Measurements from ENCODE around the gene DZIP1. TPM values are rescaled to one million over a fixed set of nuclear protein-coding genes. Genes with fewer than 3 reads are reported as not detected.

The DZIP1 gene
- total and polyA plus RNA-seq, 10 of the 15 experiments (the other 5 are each of a cell fraction or from before 2014, with no cell fraction given), result 0.01 to 1.9 (median 0.55) TPM

- peaks cover 0 to 3% of the 10 kb centered on the region in 2 experiments; a peak in 1 of 4 replicates for H3K36me3 ChIP-seq (ENCODE audit: control insufficient read depth in 2 of 2, insufficient read depth in 2 of 2, low read length in 1 of 2)
- POLR2A ChIA-PET, result interaction anchor here (0.6 kb wide), 1 partner anchor 13 kb away, joined by 4 read pairs; no protein-coding TSS in a partner anchor
Measured at GRCh38 chr13:95684418-95684817, 39.9 kb upstream of the DZIP1 start.

More at GRCh38 chr13:95684418-95684817, 39.9 kb upstream of the DZIP1 start:
- H3K4me1 ChIP-seq (ENCODE audit: control insufficient read depth, insufficient read depth, low read length), result peaks cover 4% of the 10 kb centered on the region; the same call in 1 of the 2 replicates
- DNase-seq (ENCODE audit: low read depth, low spot score) (no peak), ATAC-seq (no peak), FAIRE-seq (no peak)
- H3K27me3 ChIP-seq (replicated peaks in 1 of 2; ENCODE audit: control insufficient read depth in 2 of 2, insufficient read depth in 2 of 2, low read length in 1 of 2), result no peaks in the 10 kb centered on the region
- in situ Hi-C loops (cut with MboI), result loop anchor here (25.0 kb wide), 1 partner anchor 1753 kb away; the partner anchor contains the start of gene RAP2A
- no peaks in the 10 kb centered on the region for H4K20me1 ChIP-seq (ENCODE audit: control insufficient read depth, insufficient read depth)
- 84% methylated on average over 2 of the region's 2 CpGs for WGBS (ENCODE audit: insufficient coverage, insufficient replicate concordance, low lambda C conversion rate, missing lambda C conversion rate)
- no peak for TF ChIP-seq SUZ12 (IDR thresholded peaks at IDR 0.05; ENCODE audit: unreplicated experiment)
- TF ChIP-seq, protein P1, sequence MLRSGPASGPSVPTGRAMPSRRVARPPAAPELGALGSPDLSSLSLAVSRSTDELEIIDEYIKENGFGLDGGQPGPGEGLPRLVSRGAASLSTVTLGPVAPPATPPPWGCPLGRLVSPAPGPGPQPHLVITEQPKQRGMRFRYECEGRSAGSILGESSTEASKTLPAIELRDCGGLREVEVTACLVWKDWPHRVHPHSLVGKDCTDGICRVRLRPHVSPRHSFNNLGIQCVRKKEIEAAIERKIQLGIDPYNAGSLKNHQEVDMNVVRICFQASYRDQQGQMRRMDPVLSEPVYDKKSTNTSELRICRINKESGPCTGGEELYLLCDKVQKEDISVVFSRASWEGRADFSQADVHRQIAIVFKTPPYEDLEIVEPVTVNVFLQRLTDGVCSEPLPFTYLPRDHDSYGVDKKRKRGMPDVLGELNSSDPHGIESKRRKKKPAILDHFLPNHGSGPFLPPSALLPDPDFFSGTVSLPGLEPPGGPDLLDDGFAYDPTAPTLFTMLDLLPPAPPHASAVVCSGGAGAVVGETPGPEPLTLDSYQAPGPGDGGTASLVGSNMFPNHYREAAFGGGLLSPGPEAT (IDR thresholded peaks at IDR 0.05; ENCODE audit: low read depth), result no peak
- TF ChIP-seq, protein P2, sequence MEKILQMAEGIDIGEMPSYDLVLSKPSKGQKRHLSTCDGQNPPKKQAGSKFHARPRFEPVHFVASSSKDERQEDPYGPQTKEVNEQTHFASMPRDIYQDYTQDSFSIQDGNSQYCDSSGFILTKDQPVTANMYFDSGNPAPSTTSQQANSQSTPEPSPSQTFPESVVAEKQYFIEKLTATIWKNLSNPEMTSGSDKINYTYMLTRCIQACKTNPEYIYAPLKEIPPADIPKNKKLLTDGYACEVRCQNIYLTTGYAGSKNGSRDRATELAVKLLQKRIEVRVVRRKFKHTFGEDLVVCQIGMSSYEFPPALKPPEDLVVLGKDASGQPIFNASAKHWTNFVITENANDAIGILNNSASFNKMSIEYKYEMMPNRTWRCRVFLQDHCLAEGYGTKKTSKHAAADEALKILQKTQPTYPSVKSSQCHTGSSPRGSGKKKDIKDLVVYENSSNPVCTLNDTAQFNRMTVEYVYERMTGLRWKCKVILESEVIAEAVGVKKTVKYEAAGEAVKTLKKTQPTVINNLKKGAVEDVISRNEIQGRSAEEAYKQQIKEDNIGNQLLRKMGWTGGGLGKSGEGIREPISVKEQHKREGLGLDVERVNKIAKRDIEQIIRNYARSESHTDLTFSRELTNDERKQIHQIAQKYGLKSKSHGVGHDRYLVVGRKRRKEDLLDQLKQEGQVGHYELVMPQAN (conservative IDR thresholded peaks at IDR 0.05), result no peak
- TF ChIP-seq NFYA (IDR thresholded peaks at IDR 0.05; ENCODE audit: borderline replicate concordance, low read depth, low read length), result no peak
- no peak for TF ChIP-seq SIN3A (IDR thresholded peaks at IDR 0.05; ENCODE audit: low read depth, low read length)
- no peak for TF ChIP-seq IKZF1 (conservative IDR thresholded peaks at IDR 0.05)
- TF ChIP-seq BCL11A (IDR thresholded peaks at IDR 0.05; ENCODE audit: low read depth, low read length), result no peak
- TF ChIP-seq BACH1 (IDR thresholded peaks at IDR 0.05; ENCODE audit: borderline replicate concordance), result no peak
- TF ChIP-seq EED (IDR thresholded peaks at IDR 0.05; ENCODE audit: low read depth), result no peak
- TF ChIP-seq RAD51 (IDR thresholded peaks at IDR 0.05), result no peak
- no peak for TF ChIP-seq ZNF24 (IDR thresholded peaks at IDR 0.05)
- no peak for TF ChIP-seq HCFC1 (IDR thresholded peaks at IDR 0.05; ENCODE audit: low read length)
- no peak for TF ChIP-seq ETV6 (conservative IDR thresholded peaks at IDR 0.05 in 1 of 2, IDR thresholded peaks at IDR 0.05 in 1 of 2; ENCODE audit: borderline replicate concordance in 1 of 2, low read depth in 1 of 2)
- H3K9ac ChIP-seq (ENCODE audit: control insufficient read depth, insufficient read depth, low read length), result no peak overlapping the region
- H2AFZ ChIP-seq (ENCODE audit: control insufficient read depth, low read depth, low read length), result no peak overlapping the region
- intact Hi-C loops (cut with micrococcal nuclease; ENCODE audit: unreplicated experiment), result no loop called here
- RAD21 ChIA-PET (ENCODE audit: unreplicated experiment), result no interaction called here
- CTCF ChIA-PET, result interaction anchor here (0.5 kb wide), 1 partner anchor 41 kb away, joined by 3 read pairs; no protein-coding TSS in a partner anchor
- SMC1A ChIA-PET (ENCODE audit: uncharacterized antibody, unreplicated experiment), result no interaction called here
- H3K27ac ChIP-seq (ENCODE audit: control insufficient read depth, insufficient read depth), result no peak overlapping the region
- no TSS peak for BruUV-seq (replicated peaks)
- peaks cover 90% of the 10 kb centered on the region for H3K79me2 ChIP-seq (ENCODE audit: control insufficient read depth, insufficient read depth, low read length)
- H3K9me3 ChIP-seq (replicated peaks; ENCODE audit: control insufficient read depth, insufficient read depth, low read length), result peaks cover 14% of the 10 kb centered on the region
- no peak overlapping the region for H3K4me2 ChIP-seq (ENCODE audit: control insufficient read depth, insufficient read depth)
- H3K4me3 ChIP-seq, result no peak overlapping the region
